ENCODE data around the gene KRI1.
A peak's percentile ranks its signal among the peaks of the same experiment; 100 is the strongest.
"Not testable (repeated sequence)": the region's sequence is repeated elsewhere in the genome, so short reads cannot be mapped to it uniquely, and the experiment has no call there.

The KRI1 gene

DNA sequence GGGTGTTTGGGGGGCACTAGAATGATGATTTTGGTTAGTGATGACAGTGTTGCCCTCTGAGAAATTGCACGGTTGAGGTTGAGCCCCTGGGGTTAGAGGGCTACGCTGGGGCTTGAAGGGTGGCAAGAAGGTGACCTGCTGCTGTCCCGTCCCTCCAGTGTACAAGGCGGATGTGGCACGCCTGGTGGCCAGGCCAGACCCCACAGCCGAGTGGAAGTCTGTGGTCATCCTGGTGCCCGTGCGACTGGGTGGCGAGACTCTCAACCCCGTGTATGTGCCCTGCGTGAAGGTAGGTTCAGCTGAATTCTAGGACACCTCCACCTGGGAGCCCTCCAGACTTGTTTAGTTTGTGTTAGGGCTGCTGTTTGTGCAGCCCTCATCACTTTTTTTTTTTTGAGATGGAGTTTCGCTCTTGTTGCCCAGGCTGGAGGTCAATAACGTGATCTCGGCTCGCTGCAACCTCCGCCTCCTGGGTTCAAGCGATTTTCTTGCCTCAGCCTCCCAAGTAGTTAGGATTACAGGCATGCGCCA lies 17.0 kb downstream of the KRI1 start:
- no peak for DNase-seq

DNA sequence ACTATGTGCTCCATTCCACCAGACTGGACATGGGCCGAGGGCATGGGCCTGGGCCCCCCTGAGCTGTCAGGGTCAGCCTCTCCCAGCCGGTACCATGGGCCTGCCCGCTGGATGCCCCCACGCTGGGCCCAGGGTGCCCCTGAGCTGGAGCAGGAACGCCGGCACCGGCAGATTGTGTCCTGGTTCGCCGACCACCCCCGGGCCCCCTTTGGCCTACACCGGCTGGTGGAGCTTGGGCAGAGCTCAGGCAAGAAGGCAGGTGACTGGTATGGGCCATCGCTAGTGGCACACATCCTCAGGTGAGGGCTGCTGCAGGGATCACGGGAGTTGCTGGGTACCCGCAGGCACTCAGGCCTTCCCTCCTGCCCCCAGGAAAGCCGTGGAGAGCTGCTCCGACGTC lies 19.0 kb downstream of the KRI1 start:
- no peak for DNase-seq

GRCh38 chr19:10544753-10545251 lies 21.0 kb downstream of the KRI1 start:
- DNase-seq: peak; percentile 28

DNA sequence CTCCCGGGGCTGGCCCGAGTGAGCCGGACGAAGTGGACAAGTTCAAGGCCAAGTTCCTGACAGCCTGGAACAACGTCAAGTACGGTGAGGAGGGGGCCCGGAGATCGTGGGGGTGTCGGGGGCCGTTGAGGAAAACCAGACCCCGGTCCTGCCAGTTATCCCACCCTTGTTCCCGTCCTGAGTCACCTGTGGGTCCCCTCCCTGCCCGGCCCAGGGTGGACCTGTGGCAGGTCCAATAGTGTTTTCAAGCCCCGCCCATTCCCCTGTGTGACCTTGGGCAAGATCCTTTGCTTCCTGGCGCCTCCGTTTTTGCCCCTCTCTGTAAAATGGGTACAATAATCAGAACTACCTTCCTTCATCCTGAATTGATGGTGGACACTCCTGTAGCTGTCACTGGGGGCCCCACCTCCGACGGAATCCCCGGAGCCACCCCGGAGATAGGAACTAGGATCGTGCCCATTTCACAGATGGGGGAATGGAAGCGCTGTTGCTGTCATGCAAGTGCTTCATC lies 21.5 kb downstream of the KRI1 start:
- peak; percentile 32 for DNase-seq

- peak; percentile 87 for DNase-seq
These were observed 22.2 kb downstream of the KRI1 start, which contains the start of gene ATG4D for GRCh38 chr19:10543420-10544241. TSS of gene ATG4D (plus strand) at chr19:10543904. CDS start at chr19:10544091, 187 bp downstream.

DNA sequence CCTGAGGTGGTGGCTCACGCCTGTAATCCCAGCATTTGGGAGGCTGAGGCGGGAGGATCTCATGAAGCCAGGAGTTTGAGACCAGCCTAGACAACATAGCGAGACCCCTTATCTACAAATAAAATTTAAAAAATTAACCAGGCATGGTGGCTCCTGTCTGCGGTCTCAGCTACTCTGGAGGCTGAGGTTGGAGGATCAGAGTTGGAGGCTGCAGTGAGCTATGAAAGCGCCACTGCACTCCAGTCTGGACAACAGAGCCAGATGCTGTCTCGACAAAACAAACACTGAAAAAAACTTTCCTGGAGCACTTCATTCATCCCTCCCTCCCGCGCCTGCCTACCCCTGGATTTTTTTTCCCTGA lies 22.8 kb downstream of the KRI1 start:
- DNase-seq: no peak

GRCh38 chr19:10539016-10539415 lies 26.8 kb downstream of the KRI1 start:
- not testable (repeated sequence) for DNase-seq

DNA sequence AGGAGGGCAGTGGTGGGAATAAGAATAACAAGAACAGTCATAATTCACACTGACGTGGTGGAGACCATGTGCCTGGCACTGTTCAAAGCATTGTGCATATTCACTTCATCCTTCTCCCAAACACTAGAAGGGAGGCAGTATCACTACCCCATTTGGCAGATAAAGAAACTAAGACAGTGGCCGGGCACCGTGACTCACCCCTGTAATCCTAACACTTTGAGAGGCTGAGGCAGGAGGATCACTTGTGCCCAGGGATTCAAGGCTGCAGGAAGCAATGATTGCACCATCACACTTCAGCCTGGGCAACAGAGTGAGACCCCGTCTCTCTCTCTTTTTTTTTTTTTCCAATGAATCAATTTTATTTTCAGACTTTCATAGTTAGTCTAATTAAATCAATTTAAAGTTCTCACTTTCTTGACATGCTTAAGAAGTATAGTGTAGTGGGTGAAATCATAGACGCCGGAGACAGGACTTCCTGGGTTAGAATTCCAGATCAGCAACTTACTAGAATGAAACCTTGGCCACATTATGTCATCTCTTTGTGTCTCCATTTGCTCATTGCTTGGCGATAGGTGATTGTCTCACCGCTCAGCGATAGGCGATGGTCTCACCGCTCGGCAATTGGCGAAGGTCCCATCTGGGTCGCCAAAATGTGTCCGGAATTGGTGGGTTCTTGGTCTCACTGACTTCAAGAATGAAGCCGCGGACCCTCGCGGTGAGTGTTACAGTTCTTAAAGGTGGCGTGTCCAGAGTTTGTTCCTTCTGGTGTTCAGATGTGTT lies 27.4 kb downstream of the KRI1 start:
- no peak for DNase-seq

GRCh38 chr19:10537668-10538067 lies 28.1 kb downstream of the KRI1 start:
- no peak for DNase-seq

- no peak for DNase-seq
These were observed 30.2 kb downstream of the KRI1 start for GRCh38 chr19:10535613-10536012.

DNA sequence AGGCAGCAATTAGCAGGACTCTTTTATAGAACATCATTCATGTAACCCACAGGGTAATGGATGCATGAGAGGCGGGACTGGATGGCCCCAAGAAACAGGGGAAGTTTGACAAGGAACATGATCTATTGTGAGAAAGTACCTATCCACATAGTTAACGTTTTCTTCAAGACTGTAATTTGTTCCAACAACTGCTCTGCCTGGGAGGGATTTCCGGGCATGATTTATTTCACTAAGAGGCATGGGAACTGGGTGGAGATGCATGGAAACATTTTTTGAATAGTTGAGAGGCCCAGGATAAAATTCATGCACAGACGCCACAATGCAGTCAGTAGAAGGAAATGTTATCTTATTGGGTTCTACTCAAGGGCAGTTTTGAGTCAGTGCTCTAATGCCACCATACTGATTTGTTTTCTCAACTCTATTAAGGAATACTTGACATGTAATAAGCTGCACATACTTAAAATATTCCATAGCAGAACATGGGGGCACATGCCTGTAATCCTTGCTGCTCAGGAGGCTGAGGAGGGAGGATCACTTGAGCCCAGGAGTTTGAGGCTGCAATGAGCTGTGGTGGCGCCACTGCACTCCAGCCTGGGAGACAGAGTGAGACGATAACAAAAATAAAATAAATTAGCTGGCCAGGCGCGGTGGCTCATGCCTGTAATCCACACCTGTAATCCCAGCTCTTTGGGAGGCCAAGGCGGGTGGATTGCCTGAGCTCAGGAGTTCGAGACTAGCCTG lies 32.0 kb downstream of the KRI1 start:
- DNase-seq: no peak

- no peak for DNase-seq
These were observed 33.4 kb downstream of the KRI1 start for GRCh38 chr19:10532457-10532856.

- not testable (repeated sequence) for DNase-seq
These were observed 38.9 kb downstream of the KRI1 start for GRCh38 chr19:10526887-10527286.

- no peak for DNase-seq
These were observed 40.2 kb downstream of the KRI1 start for GRCh38 chr19:10525636-10526035.

DNA sequence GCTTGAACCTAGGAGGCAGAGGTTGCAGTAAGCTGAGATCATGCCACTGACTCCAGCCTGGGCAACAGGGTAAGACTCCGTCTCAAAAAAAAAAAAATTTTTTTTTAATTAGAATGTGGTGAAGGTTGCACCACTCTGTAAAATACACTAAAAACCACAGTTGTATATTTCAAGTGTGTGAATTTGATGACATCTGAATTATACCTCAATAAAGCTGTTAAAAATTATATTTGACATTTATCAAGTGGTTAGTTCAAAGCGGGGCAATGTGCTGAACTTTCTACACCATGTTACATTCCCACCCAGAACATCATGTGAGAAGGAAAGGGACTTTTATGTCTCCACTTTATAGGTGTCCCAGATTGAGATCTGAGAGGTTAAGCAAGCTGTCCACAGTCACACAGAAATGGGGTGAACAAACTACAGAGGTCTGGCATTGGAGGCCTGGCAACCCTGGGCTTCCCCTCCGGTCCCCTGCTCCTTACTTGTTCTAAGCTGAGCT lies 42.6 kb downstream of the KRI1 start:
- peak; percentile 58 for DNase-seq

- no peak for DNase-seq
These were observed 44.2 kb downstream of the KRI1 start for GRCh38 chr19:10521461-10522171.

GRCh38 chr19:10520652-10521318 lies 45.0 kb downstream of the KRI1 start:
- no peak for DNase-seq

GRCh38 chr19:10519421-10519820 lies 46.4 kb downstream of the KRI1 start:
- no peak for DNase-seq

- peak; percentile 47 for DNase-seq
These were observed 47.1 kb downstream of the KRI1 start for GRCh38 chr19:10518444-10519361.
